ENCODE results near the gene NXPE1.
"Not testable (repeated sequence)": the region's sequence is repeated elsewhere in the genome, so short reads cannot be mapped to it uniquely, and the experiment has no call there.

DNA sequence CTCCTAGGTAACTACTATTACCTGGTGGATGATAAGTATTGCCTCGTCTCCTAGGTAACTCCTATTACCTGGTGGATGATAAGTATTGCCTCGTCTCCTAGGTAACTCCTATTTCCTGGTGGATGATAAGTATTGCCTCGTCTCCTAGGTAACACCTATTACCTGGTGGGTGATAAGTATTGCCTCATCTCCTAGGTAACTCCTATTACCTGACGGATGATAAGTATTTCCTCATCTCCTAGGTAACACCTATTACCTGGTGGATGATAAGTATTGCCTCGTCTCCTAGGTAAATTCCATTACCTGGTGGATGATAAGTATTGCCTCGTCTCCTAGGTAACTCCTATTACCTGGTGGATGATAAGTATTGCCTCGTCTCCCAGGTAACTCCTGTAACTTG is 43.5 kb upstream of the NXPE1 start:
- TF ChIP-seq, protein P1, sequence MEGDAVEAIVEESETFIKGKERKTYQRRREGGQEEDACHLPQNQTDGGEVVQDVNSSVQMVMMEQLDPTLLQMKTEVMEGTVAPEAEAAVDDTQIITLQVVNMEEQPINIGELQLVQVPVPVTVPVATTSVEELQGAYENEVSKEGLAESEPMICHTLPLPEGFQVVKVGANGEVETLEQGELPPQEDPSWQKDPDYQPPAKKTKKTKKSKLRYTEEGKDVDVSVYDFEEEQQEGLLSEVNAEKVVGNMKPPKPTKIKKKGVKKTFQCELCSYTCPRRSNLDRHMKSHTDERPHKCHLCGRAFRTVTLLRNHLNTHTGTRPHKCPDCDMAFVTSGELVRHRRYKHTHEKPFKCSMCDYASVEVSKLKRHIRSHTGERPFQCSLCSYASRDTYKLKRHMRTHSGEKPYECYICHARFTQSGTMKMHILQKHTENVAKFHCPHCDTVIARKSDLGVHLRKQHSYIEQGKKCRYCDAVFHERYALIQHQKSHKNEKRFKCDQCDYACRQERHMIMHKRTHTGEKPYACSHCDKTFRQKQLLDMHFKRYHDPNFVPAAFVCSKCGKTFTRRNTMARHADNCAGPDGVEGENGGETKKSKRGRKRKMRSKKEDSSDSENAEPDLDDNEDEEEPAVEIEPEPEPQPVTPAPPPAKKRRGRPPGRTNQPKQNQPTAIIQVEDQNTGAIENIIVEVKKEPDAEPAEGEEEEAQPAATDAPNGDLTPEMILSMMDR (conservative IDR thresholded peaks at IDR 0.05 in 1 of 2, IDR thresholded peaks at IDR 0.05 in 1 of 2; ENCODE audit: low read depth in 1 of 2, low read length in 2 of 2): not testable (repeated sequence)
- not testable (repeated sequence) for TF ChIP-seq EZH2 (IDR thresholded peaks at IDR 0.05; ENCODE audit: low read length, missing control alignments)
